Endothelial cell (in vitro differentiated cells): Measurements from ENCODE around the gene ZNF808. TPM values are rescaled to one million over a fixed set of nuclear protein-coding genes. Genes with fewer than 3 reads are reported as not detected.
A peak's percentile ranks its signal among the peaks of the same experiment; 100 is the strongest.
"Not testable (repeated sequence)": the region's sequence is repeated elsewhere in the genome, so short reads cannot be mapped to it uniquely, and the experiment has no call there.

Experiments used
- DNase-seq: peaks from one replicate; pipeline ENCODE4 v3.0.0; 2021; ENCODE audit warnings: low spot score
- H3K27ac Mint-ChIP-seq: one replicate; pipeline ENCODE4 v1.8.0; 2021; ENCODE audit warnings: mixed read lengths, inconsistent platforms; ENCODE audit not compliant: unreplicated experiment
- H3K27me3 Mint-ChIP-seq: one replicate; pipeline ENCODE4 v1.8.0; 2021; ENCODE audit warnings: mild to moderate bottlenecking, moderate library complexity, mixed read lengths, inconsistent platforms; ENCODE audit not compliant: unreplicated experiment
- H3K36me3 Mint-ChIP-seq: one replicate; pipeline ENCODE4 v1.8.0; 2021; ENCODE audit warnings: mild to moderate bottlenecking, low read depth, mixed read lengths, inconsistent platforms; ENCODE audit not compliant: unreplicated experiment
- H3K4me1 Mint-ChIP-seq: one replicate; pipeline ENCODE4 v1.8.0; 2021; ENCODE audit warnings: mild to moderate bottlenecking, mixed read lengths, inconsistent platforms; ENCODE audit not compliant: unreplicated experiment
- H3K4me3 Mint-ChIP-seq: one replicate; pipeline ENCODE4 v1.8.0; 2021; ENCODE audit warnings: mild to moderate bottlenecking, mixed read lengths, inconsistent platforms; ENCODE audit not compliant: unreplicated experiment
- H3K9me3 Mint-ChIP-seq: one replicate; pipeline ENCODE4 v1.8.0; 2021; ENCODE audit warnings: mixed read lengths, inconsistent platforms; ENCODE audit not compliant: unreplicated experiment
- CTCF ChIP-seq: fragments of 200-600 bp; sonication (generic); IDR thresholded peaks from one replicate; pipeline ENCODE4 v1.5.0; 2021; ENCODE audit warnings: antibody characterized with exemption; ENCODE audit not compliant: unreplicated experiment
- total RNA-seq: library from RNA; stranded (reverse); fragmentation: NEBNext Ultra II Directional; extraction: Animal tissue kit (Norgen Biotek cat#: 25700); gene quantifications from one replicate; pipeline ENCODE4 v1.2.1, GENCODE V29; 2021; ENCODE audit not compliant: unreplicated experiment

ZNF808 gene
- total RNA-seq, 1 donor from 2014 or later: 22.6 TPM

GRCh38 chr19:52600639-52601024 is 73.2 kb downstream of the ZNF808 start:
- H3K36me3 Mint-ChIP-seq: peaks cover 37% of the 10 kb centered on the region
- no peak for TF ChIP-seq CTCF
- no peak overlapping the region for H3K27ac Mint-ChIP-seq
- peak overlapping the region; percentile 93 for H3K4me3 Mint-ChIP-seq
- peak; percentile 18 for DNase-seq
- H3K4me1 Mint-ChIP-seq: peaks cover 6% of the 10 kb centered on the region
- H3K9me3 Mint-ChIP-seq: no peaks in the 10 kb centered on the region
- peaks cover 5% of the 10 kb centered on the region for H3K27me3 Mint-ChIP-seq

DNA sequence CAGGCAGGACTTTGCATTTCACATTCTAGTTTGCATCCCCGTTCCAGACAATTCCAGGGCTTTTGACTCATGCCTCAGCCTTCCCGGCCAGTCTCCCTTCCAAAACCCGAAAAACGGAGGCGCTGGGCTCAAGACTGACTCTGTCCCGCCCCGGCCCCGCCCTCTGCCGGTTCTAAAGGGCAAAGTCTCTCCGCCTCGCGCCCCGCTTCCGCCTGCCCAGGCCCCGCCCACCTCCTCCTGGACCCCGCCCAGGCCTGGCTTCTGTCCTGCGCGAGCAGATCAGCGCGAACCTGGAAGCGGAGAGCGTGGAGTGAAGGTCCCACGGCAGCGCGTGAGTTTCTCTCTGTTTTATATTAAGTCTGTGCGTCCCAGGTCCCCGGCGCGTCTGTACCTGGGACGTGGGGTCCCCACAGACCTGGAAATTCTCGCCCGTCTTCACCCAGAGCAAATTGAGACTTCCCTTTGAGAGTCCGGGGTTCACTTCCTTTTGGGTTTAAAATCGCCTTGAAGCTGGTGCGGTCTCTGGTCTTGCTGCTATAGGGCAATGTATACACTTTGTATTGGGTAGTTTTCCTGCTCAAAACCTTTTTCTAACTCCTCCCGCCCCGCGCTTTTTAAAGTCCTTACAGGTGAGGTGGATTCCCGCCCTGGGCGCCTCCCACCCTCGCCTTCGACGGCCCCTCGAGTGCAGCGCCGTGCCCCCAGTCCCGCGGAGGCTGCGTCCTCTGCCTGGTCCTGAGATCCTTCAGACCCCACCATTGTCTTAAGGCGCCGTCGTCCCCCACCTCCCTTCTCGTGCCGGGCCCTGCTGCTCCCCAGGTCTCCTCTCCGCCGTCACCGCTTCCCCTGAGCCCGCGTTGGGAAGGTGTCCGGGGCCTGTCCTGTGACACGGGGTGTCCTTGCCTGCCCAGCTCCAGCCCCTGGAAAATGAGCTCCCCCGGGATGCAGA is 73.8 kb downstream of the ZNF808 start:
- H3K4me1 Mint-ChIP-seq: peaks cover 6% of the 10 kb centered on the region
- DNase-seq: peak; percentile 93
- peaks cover 5% of the 10 kb centered on the region for H3K27me3 Mint-ChIP-seq
- no peak overlapping the region for H3K27ac Mint-ChIP-seq
- H3K36me3 Mint-ChIP-seq: peaks cover 31% of the 10 kb centered on the region
- no peaks in the 10 kb centered on the region for H3K9me3 Mint-ChIP-seq
- peak; percentile 27 for TF ChIP-seq CTCF
- H3K4me3 Mint-ChIP-seq: peak overlapping the region; percentile 93

GRCh38 chr19:52601974-52602366 is 74.5 kb downstream of the ZNF808 start:
- H3K27me3 Mint-ChIP-seq, DNase-seq, H3K9me3 Mint-ChIP-seq, H3K4me1 Mint-ChIP-seq: not testable (repeated sequence)
- peak overlapping the region; percentile 93 for H3K4me3 Mint-ChIP-seq
- H3K36me3 Mint-ChIP-seq: peaks cover 26% of the 10 kb centered on the region
- H3K27ac Mint-ChIP-seq: peak overlapping the region; percentile 12

- DNase-seq: no peak
- peaks cover 18% of the 10 kb centered on the region for H3K36me3 Mint-ChIP-seq
- TF ChIP-seq CTCF: no peak
- H3K27me3 Mint-ChIP-seq: peaks cover 4% of the 10 kb centered on the region
- H3K9me3 Mint-ChIP-seq: no peaks in the 10 kb centered on the region
- H3K4me3 Mint-ChIP-seq: peak overlapping the region; percentile 42
- peaks cover 6% of the 10 kb centered on the region for H3K4me1 Mint-ChIP-seq
- no peak overlapping the region for H3K27ac Mint-ChIP-seq
Observed at GRCh38 chr19:52602941-52603340, 75.5 kb downstream of the ZNF808 start.

DNA sequence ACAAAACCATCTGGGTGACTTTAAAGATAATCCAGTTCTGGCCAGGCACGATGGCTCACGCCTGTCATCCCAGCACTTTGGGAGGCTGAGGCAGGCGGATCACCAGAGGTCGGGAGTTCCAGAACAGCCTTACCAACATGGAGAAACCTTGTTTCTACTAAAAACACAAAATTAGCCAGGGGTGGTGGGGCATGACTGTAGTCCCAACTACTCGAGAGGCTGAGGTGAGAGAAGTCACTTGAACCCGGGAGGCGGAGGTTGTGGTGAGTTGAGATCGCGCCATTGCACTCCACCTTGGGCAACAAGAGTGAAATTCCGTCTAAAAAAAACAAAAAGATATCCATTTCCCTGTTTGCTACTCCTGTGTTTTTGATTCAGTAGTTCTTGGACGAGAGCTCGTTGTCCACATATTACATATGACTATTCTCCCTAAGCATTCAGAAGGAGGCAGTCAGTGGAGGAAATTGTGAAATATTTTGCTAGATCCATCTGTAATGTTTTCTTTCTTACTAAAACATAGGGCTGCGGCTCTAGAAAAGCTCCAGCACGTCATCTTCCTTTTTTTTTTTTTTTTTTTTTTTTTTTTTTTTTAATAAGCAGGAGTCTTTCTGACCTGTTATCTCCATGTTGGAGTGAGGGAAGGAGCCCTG is 76.2 kb downstream of the ZNF808 start:
- DNase-seq: no peak
- H3K4me3 Mint-ChIP-seq: no peak overlapping the region
- no peaks in the 10 kb centered on the region for H3K9me3 Mint-ChIP-seq
- peaks cover 6% of the 10 kb centered on the region for H3K4me1 Mint-ChIP-seq
- H3K27ac Mint-ChIP-seq: no peak overlapping the region
- H3K36me3 Mint-ChIP-seq: peaks cover 18% of the 10 kb centered on the region
- H3K27me3 Mint-ChIP-seq: peaks cover 4% of the 10 kb centered on the region
- no peak for TF ChIP-seq CTCF

Other genes starting within 250 kb of the ZNF808 start
- 18.1 TPM for gene ZNF480, start 230.5 kb upstream of the ZNF808 start, total RNA-seq
- gene ZNF610, start 191.4 kb upstream of the ZNF808 start, total RNA-seq: 7.5 TPM
- 10.3 TPM for gene ZNF880, start 157.7 kb upstream of the ZNF808 start, total RNA-seq
- gene ZNF528, start 129.8 kb upstream of the ZNF808 start, total RNA-seq: 3.9 TPM
- not detected for gene ZNF534, start 98.5 kb upstream of the ZNF808 start, total RNA-seq
- 0.26 TPM for gene ZNF578, start 74.1 kb upstream of the ZNF808 start, total RNA-seq
- 18.5 TPM for gene ZNF701, start 42.6 kb downstream of the ZNF808 start, total RNA-seq
- gene ZNF83, start 110.7 kb downstream of the ZNF808 start, total RNA-seq: 40.0 TPM
- gene ZNF611, start 207.4 kb downstream of the ZNF808 start, total RNA-seq: 29.9 TPM